ENCODE measurements around the gene AGBL2. TPM values are rescaled to one million over a fixed set of nuclear protein-coding genes. Genes with fewer than 3 reads are reported as not detected.
A peak's percentile ranks its signal among the peaks of the same experiment; 100 is the strongest.

The AGBL2 gene
- total and polyA plus RNA-seq, 9 of the 15 experiments (the other 6 are each of a cell fraction or from before 2014, with no cell fraction given), result 0.57 to 6.5 (median 1.3) TPM

GRCh38 chr11:47642099-47642855 is 72.9 kb downstream of the AGBL2 start, which contains the start of gene MTCH2 (continued):
- TF ChIP-seq MBD2 (IDR thresholded peaks at IDR 0.05; ENCODE audit: borderline replicate concordance, low read depth), result peak; percentile 66; the same call in 1 of the 2 replicates
- TF ChIP-seq NUFIP1 (IDR thresholded peaks at IDR 0.05; ENCODE audit: partially characterized antibody), result no peak
- TF ChIP-seq ZNF77 (CRISPR knock-in tag; IDR thresholded peaks at IDR 0.05), result no peak
- TF ChIP-seq ZBTB2 (IDR thresholded peaks at IDR 0.05), result peak; percentile 96
- TF ChIP-seq GTF3C2 (IDR thresholded peaks at IDR 0.05; ENCODE audit: borderline replicate concordance, extremely low read depth, insufficient read length), result no peak
- no peak for TF ChIP-seq POLR3A (IDR thresholded peaks at IDR 0.05; ENCODE audit: borderline replicate concordance, extremely low read depth, insufficient read depth, insufficient read length)
- no peak for TF ChIP-seq ZNF584 (CRISPR knock-in tag; IDR thresholded peaks at IDR 0.05; ENCODE audit: low read depth)
- TF ChIP-seq SNIP1 (IDR thresholded peaks at IDR 0.05; ENCODE audit: low read depth), result no peak
- TF ChIP-seq CTCF (IDR thresholded peaks at IDR 0.05 in 2 of 3, conservative IDR thresholded peaks at IDR 0.05 in 1 of 3; ENCODE audit: insufficient read depth in 2 of 3, low read depth in 1 of 3, low read length in 3 of 3), result peak in 2 of 3 experiments; percentile 38 to 47; a peak in 5 of 6 replicates
- TF ChIP-seq ZNF766 (CRISPR knock-in tag; conservative IDR thresholded peaks at IDR 0.05), result peak; percentile 73; the same call in 1 of the 2 replicates
- TF ChIP-seq THAP7 (CRISPR knock-in tag; IDR thresholded peaks at IDR 0.05), result no peak
- no peak for TF ChIP-seq TCF3 (CRISPR knock-in tag; IDR thresholded peaks at IDR 0.05)
- no peak for TF ChIP-seq HNRNPH1 (optimal IDR thresholded peaks at IDR 0.05; ENCODE audit: low read depth, low read length)
- no peak for TF ChIP-seq NR2C1 (IDR thresholded peaks at IDR 0.05)
- no peak for TF ChIP-seq NR2C1 (tag; IDR thresholded peaks at IDR 0.05)
- no peak for TF ChIP-seq ZNF316 (IDR thresholded peaks at IDR 0.05)
- no peak for TF ChIP-seq ELF2 (CRISPR knock-in tag; IDR thresholded peaks at IDR 0.05)
- no peak for TF ChIP-seq ZNF121 (CRISPR knock-in tag; conservative IDR thresholded peaks at IDR 0.05)
- TF ChIP-seq NFATC3 (IDR thresholded peaks at IDR 0.05), result no peak
- no peak for TF ChIP-seq CHD4 (IDR thresholded peaks at IDR 0.05; ENCODE audit: insufficient read depth, insufficient replicate concordance, low read depth, low read length, poor library complexity, severe bottlenecking)
- peak; percentile 76 for TF ChIP-seq PHF20 (IDR thresholded peaks at IDR 0.05; ENCODE audit: partially characterized antibody)
- TF ChIP-seq C11orf30 (IDR thresholded peaks at IDR 0.05; ENCODE audit: low read depth), result peak; percentile 50

Measured in K562 (cell line).